HepG2 (cell line): ENCODE results near the gene SLC29A1. TPM values are rescaled to one million over a fixed set of nuclear protein-coding genes. Genes with fewer than 3 reads are reported as not detected.

ENCODE experiments used
- ATAC-seq: fragments of 200-7000 bp; cut with Tn5 transposase; 3 replicates; pipeline ENCODE4 v1.9.1; 2020; ENCODE audit warnings: mild to moderate bottlenecking, moderate library complexity
- BruUV-seq: library from RNA; stranded (reverse); fragments of 400-500 nt; replicated peaks from 2 replicates; lab custom pipeline; 2021; lab: Mats Ljungman, UMichigan
- CTCF ChIA-PET: fragments of 300-600 bp; formaldehyde crosslinking; extraction: SDS; loops from one replicate; lab custom pipeline; 2021; ENCODE audit warnings: low total read pairs, inconsistent platforms, low intra/inter-chr PET ratio; lab: Yijun Ruan, JAX
- POLR2A ChIA-PET: fragments of 350-600 bp; sonication (Branson Sonifier 250); formaldehyde crosslinking; loops from one replicate; lab custom pipeline; 2020; ENCODE audit warnings: antibody characterized with exemption, inconsistent platforms; lab: Yijun Ruan, JAX
- DNase-seq: peaks from one replicate; pipeline ENCODE4 v3.0.0-alpha.2; 2015; ENCODE audit warnings: low spot score
- FAIRE-seq: peaks from 3 replicates; lab custom pipeline; 2011; peaks lifted over from hg19 to GRCh38; lab: Jason Lieb, UNC
- H2AFZ ChIP-seq: one replicate; pipeline ENCODE4 v1.6.1; 2011; ENCODE audit warnings: low read length, inconsistent platforms
- H3K27ac ChIP-seq: fragments of 300-600 bp; 3 replicates; pipeline ENCODE4 v1.8.0; 2011; ENCODE audit warnings: mixed run types, mild to moderate bottlenecking, mixed read lengths, low read length, inconsistent platforms; ENCODE audit not compliant: insufficient read depth; ENCODE audit errors: extremely low read length
- H3K27me3 ChIP-seq, 2 experiments: fragments of 200-600 bp in 1 of 2; 2 replicates in 1 of 2; 3 replicates in 1 of 2; pipeline versions ENCODE4 v1.6.0 to v1.8.0; 2011; ENCODE audit warnings: low read length in 2 of 2, mild to moderate bottlenecking in 2 of 2, moderate library complexity in 2 of 2, inconsistent platforms in 1 of 2; ENCODE audit not compliant: insufficient read depth in 2 of 2, control insufficient read depth in 1 of 2
- H3K36me3 ChIP-seq, 2 experiments: fragments of 200-600 bp in 1 of 2; replicated peaks in 1 of 2; 2 replicates in 1 of 2; 3 replicates in 1 of 2; pipeline versions ENCODE4 v1.5.1 to v1.8.0; 2011; ENCODE audit warnings: low read length in 2 of 2, inconsistent platforms in 1 of 2; ENCODE audit not compliant: insufficient read depth in 2 of 2, control insufficient read depth in 1 of 2
- H3K4me1 ChIP-seq: 2 replicates; pipeline ENCODE4 v1.5.1; 2012; ENCODE audit warnings: low read length, inconsistent platforms; ENCODE audit not compliant: insufficient read depth
- H3K4me2 ChIP-seq: 2 replicates; pipeline ENCODE4 v1.6.0; 2011; ENCODE audit warnings: low read depth, low read length, inconsistent platforms
- H3K4me3 ChIP-seq, 3 experiments: fragments of 200-600 bp in 1 of 3; sonication (generic), shearing (Covaris generic) in 1 of 3; replicated peaks in 1 of 3; 2 replicates each; pipeline ENCODE4 v1.5.1; 2011 to 2016; ENCODE audit warnings: low read length in 3 of 3, inconsistent platforms in 2 of 3, low read depth in 2 of 3, mild to moderate bottlenecking in 2 of 3, control low read depth in 1 of 3, mixed read lengths in 1 of 3; ENCODE audit not compliant: insufficient read depth in 1 of 3
- H3K79me2 ChIP-seq: one replicate; pipeline ENCODE4 v1.6.1; 2011; ENCODE audit warnings: low read length, inconsistent platforms; ENCODE audit not compliant: insufficient read depth
- H3K9ac ChIP-seq: 2 replicates; pipeline ENCODE4 v1.6.0; 2011; ENCODE audit warnings: mild to moderate bottlenecking, low read depth, low read length, inconsistent platforms; ENCODE audit not compliant: insufficient read depth
- H3K9me3 ChIP-seq: 2 replicates; pipeline ENCODE4 v1.5.1; 2012; ENCODE audit warnings: mild to moderate bottlenecking, low read length
- H4K20me1 ChIP-seq: 2 replicates; pipeline ENCODE4 v1.6.0; 2011; ENCODE audit warnings: inconsistent platforms, mild to moderate bottlenecking, low read length, moderate library complexity; ENCODE audit not compliant: insufficient read depth
- CBX1 ChIP-seq: IDR thresholded peaks from one replicate; pipeline ENCODE4 v1.6.1; 2016; ENCODE audit warnings: antibody characterized with exemption, low read depth
- ELF3 ChIP-seq: IDR thresholded peaks from 2 replicates; pipeline ENCODE4 v1.6.1; 2016; ENCODE audit warnings: missing genetic modification reagents, missing compliant biosample characterization
- FOXC1 ChIP-seq: sonication (generic); formaldehyde crosslinking; IDR thresholded peaks from 2 replicates; pipeline ENCODE4 v1.8.0; 2022; ENCODE audit warnings: mild to moderate bottlenecking, missing genetic modification reagents, borderline replicate concordance
- GABPA ChIP-seq, 2 experiments: IDR thresholded peaks; 2 replicates each; pipeline ENCODE4 v1.6.1; 2011 to 2016; ENCODE audit warnings: low read depth in 2 of 2, low read length in 1 of 2, missing biosample characterization in 1 of 2, missing genetic modification characterization in 1 of 2
- HES4 ChIP-seq: sonication (generic); formaldehyde crosslinking; IDR thresholded peaks from 2 replicates; pipeline ENCODE4 v1.9.0; 2021; ENCODE audit warnings: mild to moderate bottlenecking, missing genetic modification reagents, borderline replicate concordance
- ISL2 ChIP-seq: sonication (generic); formaldehyde crosslinking; IDR thresholded peaks from 2 replicates; pipeline ENCODE4 v1.5.0; 2020; ENCODE audit warnings: missing genetic modification reagents
- JUN ChIP-seq: sonication (generic); formaldehyde crosslinking; IDR thresholded peaks from 2 replicates; pipeline ENCODE4 v1.4.0; 2020; ENCODE audit warnings: mild to moderate bottlenecking, missing genetic modification reagents
- KMT2A ChIP-seq: sonication (generic); formaldehyde crosslinking; IDR thresholded peaks from 2 replicates; pipeline ENCODE4 v1.4.0; 2020; ENCODE audit warnings: missing genetic modification reagents
- SNRNP70 ChIP-seq: fragments of 200-400 bp; formaldehyde crosslinking; IDR thresholded peaks from 2 replicates; pipeline ENCODE4 v1.6.1; 2017; ENCODE audit warnings: mild to moderate bottlenecking, low read depth, low read length, moderate library complexity
- TAF1 ChIP-seq: sonication (generic); formaldehyde crosslinking; IDR thresholded peaks from 2 replicates; pipeline ENCODE4 v1.4.0; 2020; ENCODE audit warnings: missing genetic modification reagents
- XRCC5 ChIP-seq: fragments of 200-400 bp; formaldehyde crosslinking; optimal IDR thresholded peaks from 2 replicates; pipeline ENCODE3; 2017; ENCODE audit warnings: mild to moderate bottlenecking, low read length
- ZNF235 ChIP-seq: sonication (generic); formaldehyde crosslinking; IDR thresholded peaks from 2 replicates; pipeline ENCODE4 v1.8.1; 2023; ENCODE audit warnings: mild to moderate bottlenecking, missing genetic modification reagents, borderline replicate concordance
- ZNF468 ChIP-seq: sonication (generic); formaldehyde crosslinking; IDR thresholded peaks from 2 replicates; pipeline ENCODE4 v1.8.0; 2022; ENCODE audit warnings: mild to moderate bottlenecking, moderate library complexity, missing genetic modification reagents
- ZNF547 ChIP-seq: sonication (generic); formaldehyde crosslinking; IDR thresholded peaks from 2 replicates; pipeline ENCODE4 v1.5.1; 2020; ENCODE audit warnings: mild to moderate bottlenecking, missing genetic modification reagents
- ZNF614 ChIP-seq: IDR thresholded peaks from 2 replicates; pipeline ENCODE4 v1.6.1; 2018; ENCODE audit warnings: missing biosample characterization, missing genetic modification reagents, inconsistent platforms, borderline replicate concordance
- ZNF674 ChIP-seq: sonication (generic); formaldehyde crosslinking; IDR thresholded peaks from 2 replicates; pipeline ENCODE4 v1.5.0; 2020; ENCODE audit warnings: low read depth, mild to moderate bottlenecking, missing genetic modification reagents
- ZNF776 ChIP-seq: sonication (generic); formaldehyde crosslinking; IDR thresholded peaks from 2 replicates; pipeline ENCODE4 v1.4.0; 2020; ENCODE audit warnings: mild to moderate bottlenecking, missing genetic modification reagents
- WGBS: methylation state at CpG from one replicate; pipeline ENCODE4 v1.1.6; 2017; ENCODE audit warnings: low lambda C conversion rate; 5-methylcytosine and 5-hydroxymethylcytosine counted together
- in situ Hi-C: cut with HindIII; loops from 2 replicates; pipeline ENCODE4 v1.10.0; 2017; ENCODE audit warnings: low pct_unique_long_range_greater_than_20kb; ENCODE audit not compliant: extremely low pct_ligation_motif_present
- intact Hi-C: fragments of 100-400 bp; cut with micrococcal nuclease; formaldehyde crosslinking; loops from one replicate; pipeline ENCODE4 v1.10.0; 2022; ENCODE audit not compliant: unreplicated experiment
- polyA plus RNA-seq, 8 experiments: library from polyadenylated mRNA; depleted of rRNA in 3 of 8; stranded (reverse) in 7 of 8; unstranded in 1 of 8; fragments of >200 nt; fragmentation: Illumina TruSeq in 4 of 8; extraction: Trizol in 4 of 8; gene quantifications; 2 replicates each; pipeline versions ENCODE4 v1.2.1 to v1.2.3, GENCODE V29; 2011 to 2016; ENCODE audit warnings: low read depth in 4 of 8, missing spikeins in 1 of 8, mixed read lengths in 1 of 8; ENCODE audit not compliant: insufficient read depth in 1 of 8
- total RNA-seq, 5 experiments: library from RNA; depleted of rRNA; stranded (reverse); fragments of >200 nt; fragmentation: Illumina TruSeq; extraction: Trizol; gene quantifications; 2 replicates each; pipeline ENCODE4 v1.2.3, GENCODE V29; 2016; ENCODE audit warnings: low read depth in 1 of 5
- TF ChIP-seq, protein P1 (sequence below): sonication (generic); formaldehyde crosslinking; IDR thresholded peaks from 2 replicates; pipeline ENCODE4 v1.8.0; 2022; ENCODE audit warnings: missing genetic modification reagents, mild to moderate bottlenecking, borderline replicate concordance
- TF ChIP-seq, protein P2 (sequence below): IDR thresholded peaks from 2 replicates; pipeline ENCODE4 v1.6.1; 2016; ENCODE audit warnings: mild to moderate bottlenecking
- TF ChIP-seq, protein P3 (sequence below): sonication (generic); formaldehyde crosslinking; IDR thresholded peaks from 2 replicates; pipeline ENCODE4 v1.8.1; 2023; ENCODE audit warnings: mild to moderate bottlenecking, inconsistent platforms, moderate library complexity, missing genetic modification reagents, borderline replicate concordance

Gene SLC29A1
- total and polyA plus RNA-seq, 2 of the 13 experiments (the other 11 are each of a cell fraction or from before 2014, with no cell fraction given), result 43.2 to 106 TPM

DNA sequence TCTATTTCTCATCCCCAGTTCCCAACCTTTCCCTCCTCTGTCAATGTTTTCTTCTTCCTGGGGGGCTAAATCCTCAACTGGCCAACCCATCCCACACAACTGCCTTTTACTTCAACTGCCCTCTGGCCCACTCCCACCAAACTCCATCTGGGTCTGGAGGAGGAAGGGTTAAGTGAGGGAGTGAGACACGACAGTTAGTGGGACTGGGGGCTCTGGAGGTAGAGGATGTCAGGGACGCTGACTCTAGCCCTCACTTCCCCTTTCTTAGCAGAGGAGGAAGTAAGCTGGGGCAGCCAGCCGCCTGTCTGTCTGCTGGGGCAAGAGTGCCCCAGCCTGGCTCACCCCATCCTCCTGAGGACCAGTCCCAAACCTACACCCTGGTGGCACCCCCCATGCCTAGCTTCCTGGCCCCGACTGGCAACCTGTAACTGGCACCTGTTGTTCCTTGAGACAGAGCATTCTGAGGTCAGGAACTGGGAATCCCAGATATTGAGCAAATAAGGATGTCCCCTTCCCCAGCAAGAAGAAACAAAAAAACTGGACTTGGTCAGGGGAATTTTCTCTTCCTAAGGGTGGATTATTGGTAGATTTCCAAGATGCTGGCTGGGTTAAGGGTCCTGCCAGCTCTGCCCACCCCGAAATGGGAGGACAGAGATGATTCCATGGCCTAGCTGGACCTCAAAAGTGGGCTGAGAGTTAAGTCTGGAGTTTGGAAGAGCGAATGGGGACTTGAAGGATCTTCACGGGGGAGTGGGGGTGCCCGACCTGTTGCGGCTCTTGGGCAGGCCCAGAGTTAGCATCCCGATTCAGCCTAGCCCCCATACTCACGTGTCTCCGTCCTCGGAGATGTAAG, 41.0 kb downstream of the SLC29A1 start:
- Histone ChIP-seq H3K9ac (peak overlapping the region; percentile 84), H3K27me3 (peaks cover 0 to 12% of the 10 kb centered on the region in 2 experiments; a peak in 2 of 5 replicates), H3K4me3 (peak overlapping the region; percentile 64 to 95 (median 76)), H3K9me3 (no peaks in the 10 kb centered on the region), H3K4me1 (peaks cover 33% of the 10 kb centered on the region), H3K79me2 (peaks cover 18% of the 10 kb centered on the region), H3K36me3 (peaks cover 2 to 24% of the 10 kb centered on the region in 2 experiments), H4K20me1 (no peaks in the 10 kb centered on the region), H2AFZ (no peak overlapping the region), H3K27ac (peak overlapping the region; percentile 67), H3K4me2 (peak overlapping the region; percentile 92)
- POLR2A ChIA-PET, result interaction anchor here (1.0 to 2.2 kb wide), 5 partner anchors 8 to 49 kb away, joined by 3 to 8 read pairs (median 4); partner anchors contain the start of genes AARS2 and HSP90AB1
- no TSS peak for BruUV-seq
- in situ Hi-C loops (loop anchor here (5.0 kb wide), 1 partner anchor 48 kb away; the partner anchor contains the start of gene AARS2), intact Hi-C loops (no loop called here)
- WGBS, result 5% methylated on average over 6 of the region's 13 CpGs
- DNase-seq, result no peak
- FAIRE-seq, result no peak
- peak; percentile 6 for ATAC-seq
- CTCF ChIA-PET, result interaction anchor here (0.9 kb wide), 1 partner anchor 92 kb away, joined by 3 read pairs; no protein-coding TSS in a partner anchor
- TF ChIP-seq ELF3 (CRISPR knock-in tag), result 0 out of 2 replicates have a peak, but pooled peaks have one; percentile 24
- TF ChIP-seq TAF1 (CRISPR knock-in tag), result no peak
- TF ChIP-seq, protein P1, sequence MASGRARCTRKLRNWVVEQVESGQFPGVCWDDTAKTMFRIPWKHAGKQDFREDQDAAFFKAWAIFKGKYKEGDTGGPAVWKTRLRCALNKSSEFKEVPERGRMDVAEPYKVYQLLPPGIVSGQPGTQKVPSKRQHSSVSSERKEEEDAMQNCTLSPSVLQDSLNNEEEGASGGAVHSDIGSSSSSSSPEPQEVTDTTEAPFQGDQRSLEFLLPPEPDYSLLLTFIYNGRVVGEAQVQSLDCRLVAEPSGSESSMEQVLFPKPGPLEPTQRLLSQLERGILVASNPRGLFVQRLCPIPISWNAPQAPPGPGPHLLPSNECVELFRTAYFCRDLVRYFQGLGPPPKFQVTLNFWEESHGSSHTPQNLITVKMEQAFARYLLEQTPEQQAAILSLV (CRISPR knock-in tag), result 0 out of 2 replicates have a peak, but pooled peaks have one; percentile 18
- TF ChIP-seq ZNF614 (CRISPR knock-in tag), result no peak
- no peak for TF ChIP-seq XRCC5
- no peak for TF ChIP-seq JUN
- peak; percentile 7; the same call in 1 of the 2 replicates for TF ChIP-seq KMT2A
- 0 out of 2 replicates have a peak, but pooled peaks have one; percentile 48 for TF ChIP-seq FOXC1 (CRISPR knock-in tag)
- TF ChIP-seq ZNF468 (CRISPR knock-in tag), result peak; percentile 71; the same call in 1 of the 2 replicates
- peak; percentile 66; the same call in 1 of the 2 replicates for TF ChIP-seq ZNF235
- TF ChIP-seq, protein P2, sequence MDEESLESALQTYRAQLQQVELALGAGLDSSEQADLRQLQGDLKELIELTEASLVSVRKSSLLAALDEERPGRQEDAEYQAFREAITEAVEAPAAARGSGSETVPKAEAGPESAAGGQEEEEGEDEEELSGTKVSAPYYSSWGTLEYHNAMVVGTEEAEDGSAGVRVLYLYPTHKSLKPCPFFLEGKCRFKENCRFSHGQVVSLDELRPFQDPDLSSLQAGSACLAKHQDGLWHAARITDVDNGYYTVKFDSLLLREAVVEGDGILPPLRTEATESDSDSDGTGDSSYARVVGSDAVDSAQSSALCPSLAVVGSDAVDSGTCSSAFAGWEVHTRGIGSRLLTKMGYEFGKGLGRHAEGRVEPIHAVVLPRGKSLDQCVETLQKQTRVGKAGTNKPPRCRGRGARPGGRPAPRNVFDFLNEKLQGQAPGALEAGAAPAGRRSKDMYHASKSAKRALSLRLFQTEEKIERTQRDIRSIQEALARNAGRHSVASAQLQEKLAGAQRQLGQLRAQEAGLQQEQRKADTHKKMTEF, result no peak
- TF ChIP-seq GABPA (IDR thresholded peaks at IDR 0.05; ENCODE audit: low read depth, low read length), result no peak
- TF ChIP-seq GABPA (CRISPR knock-in tag; IDR thresholded peaks at IDR 0.05; ENCODE audit: low read depth), result no peak
- TF ChIP-seq ISL2 (CRISPR knock-in tag), result no peak
- TF ChIP-seq SNRNP70, result no peak
- TF ChIP-seq, protein P3, sequence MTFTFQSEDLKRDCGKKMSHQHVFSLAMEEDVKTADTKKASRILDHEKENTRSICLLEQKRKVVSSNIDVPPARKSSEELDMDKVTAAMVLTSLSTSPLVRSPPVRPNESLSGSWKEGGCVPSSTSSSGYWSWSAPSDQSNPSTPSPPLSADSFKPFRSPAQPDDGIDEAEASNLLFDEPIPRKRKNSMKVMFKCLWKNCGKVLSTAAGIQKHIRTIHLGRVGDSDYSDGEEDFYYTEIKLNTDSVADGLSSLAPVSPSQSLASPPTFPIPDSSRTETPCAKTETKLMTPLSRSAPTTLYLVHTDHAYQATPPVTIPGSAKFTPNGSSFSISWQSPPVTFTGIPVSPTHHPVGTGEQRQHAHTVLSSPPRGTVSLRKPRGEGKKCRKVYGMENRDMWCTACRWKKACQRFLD (CRISPR knock-in tag), result no peak
- no peak for TF ChIP-seq CBX1
- no peak for TF ChIP-seq ZNF776 (CRISPR knock-in tag)
- 0 out of 2 replicates have a peak, but pooled peaks have one; percentile 34 for TF ChIP-seq ZNF674
- TF ChIP-seq ZNF547 (CRISPR knock-in tag), result no peak
- 0 out of 2 replicates have a peak, but pooled peaks have one; percentile 2 for TF ChIP-seq HES4 (CRISPR knock-in tag)
